Breast epithelium (tissue), 4 donors: ENCODE data around the gene FAM163A. TPM values are rescaled to one million over a fixed set of nuclear protein-coding genes. Genes with fewer than 3 reads are reported as not detected.

Experiments used
- DNase-seq, 2 donors: peaks; one replicate each; pipeline ENCODE4 v3.0.0-alpha.2; 2019; ENCODE audit warnings: low spot score in 2 of 2
- H3K27ac ChIP-seq, 2 donors: fragments of 200-600 bp; sonication (generic) in 1 of 2; one replicate each; pipeline ENCODE4 v1.5.1; 2016 to 2019; ENCODE audit warnings: mild to moderate bottlenecking in 1 of 2
- H3K27me3 ChIP-seq, 2 donors: fragments of 200-600 bp; sonication (generic) in 1 of 2; one replicate each; pipeline versions ENCODE4 v1.5.1 to v1.6.0; 2017 to 2019; ENCODE audit warnings: control low read depth in 1 of 2, mild to moderate bottlenecking in 1 of 2
- H3K36me3 ChIP-seq: fragments of 200-600 bp; one replicate; pipeline ENCODE4 v1.5.1; 2019
- H3K4me1 ChIP-seq, 2 donors: fragments of 200-600 bp; sonication (generic); one replicate each; pipeline ENCODE4 v1.5.1; 2016 to 2019; ENCODE audit warnings: control low read depth in 1 of 2
- H3K4me3 ChIP-seq, 3 donors: fragments of 200-600 bp; sonication (generic); 1 replicate in 2 of 3; 2 replicates in 1 of 3; pipeline ENCODE4 v1.5.1; 2016 to 2019; ENCODE audit warnings: mild to moderate bottlenecking in 3 of 3, moderate library complexity in 2 of 3
- H3K9me3 ChIP-seq, 2 donors: fragments of 200-600 bp; sonication (generic) in 1 of 2; one replicate each; pipeline ENCODE4 v1.5.1; 2016 to 2019; ENCODE audit warnings: control low read depth in 1 of 2
- CTCF ChIP-seq, 3 donors: fragments of 450-650 bp; IDR thresholded peaks; one replicate each; pipeline ENCODE4 v1.5.1; 2016 to 2017; ENCODE audit warnings: antibody characterized with exemption in 3 of 3, mild to moderate bottlenecking in 3 of 3, moderate library complexity in 3 of 3
- POLR2A ChIP-seq: fragments of 450-650 bp; IDR thresholded peaks from one replicate; pipeline ENCODE4 v1.6.1; 2016; ENCODE audit warnings: antibody characterized with exemption, mild to moderate bottlenecking, moderate library complexity
- POLR2AphosphoS5 ChIP-seq, 3 donors: sonication (generic); formaldehyde crosslinking; IDR thresholded peaks; one replicate each; pipeline ENCODE4 v1.6.1; 2017; ENCODE audit warnings: antibody characterized with exemption in 3 of 3
- intact Hi-C: fragments of 100-400 bp; cut with DNase I; formaldehyde crosslinking; loops from one replicate; pipeline ENCODE4 v1.15.1; 2023; ENCODE audit warnings: low total_unique reads
- total RNA-seq, 3 donors: library from RNA; depleted of rRNA; stranded (reverse); fragments of >200 nt; gene quantifications; one replicate each; pipeline ENCODE4 v1.1.0, GENCODE V29; 2016

The FAM163A gene
- total RNA-seq, 3 donors from 2014 or later = not detected

GRCh38 chr1:179809506-179810366 is 66.6 kb downstream of the FAM163A start:
- intact Hi-C loops = loop anchor here (10.0 kb wide), 1 partner anchor 105 kb away; no protein-coding TSS in a partner anchor
- no peaks in the 10 kb centered on the region for H3K4me1 ChIP-seq

DNA sequence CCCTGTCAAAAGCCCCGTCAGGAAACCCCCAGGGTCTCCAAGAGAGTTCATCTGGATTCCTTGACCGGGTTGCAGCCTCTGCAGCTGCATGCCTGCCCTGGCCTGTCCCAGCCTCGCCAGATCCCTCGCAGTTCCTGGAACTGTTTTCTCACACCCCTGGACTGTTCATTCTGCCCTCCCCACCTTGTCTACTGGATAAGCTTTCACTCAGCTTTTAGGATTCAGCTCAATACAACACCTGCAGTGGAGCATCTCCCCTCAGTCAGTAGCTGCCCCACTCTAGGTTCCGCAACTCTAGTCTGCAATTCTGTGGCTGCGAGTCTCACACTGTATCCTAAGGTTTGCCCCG is 67.2 kb downstream of the FAM163A start:
- Histone ChIP-seq H3K27me3 (no peaks in the 10 kb centered on the region), H3K27ac (no peak overlapping the region), H3K9me3 (no peaks in the 10 kb centered on the region), H3K4me3 (no peak overlapping the region), H3K36me3 (no peaks in the 10 kb centered on the region), H3K4me1 (no peaks in the 10 kb centered on the region)
- TF ChIP-seq CTCF (IDR thresholded peaks at IDR 0.05) (no peak), POLR2A (no peak), POLR2AphosphoS5 (IDR thresholded peaks at IDR 0.05) (no peak)
- intact Hi-C loops = loop anchor here (10.0 kb wide), 1 partner anchor 106 kb away; no protein-coding TSS in a partner anchor
- DNase-seq = no peak

More at GRCh38 chr1:179809506-179810366, 66.6 kb downstream of the FAM163A start:
- no peaks in the 10 kb centered on the region for H3K36me3 ChIP-seq
- no peaks in the 10 kb centered on the region for H3K9me3 ChIP-seq
- H3K27ac ChIP-seq = no peak overlapping the region
- H3K4me3 ChIP-seq = no peak overlapping the region
- DNase-seq = peak in 1 of 2 donors; percentile 63
- no peaks in the 10 kb centered on the region for H3K27me3 ChIP-seq
- TF ChIP-seq CTCF (IDR thresholded peaks at IDR 0.05) (peak; percentile 69 to 83 (median 81)), POLR2A (no peak), POLR2AphosphoS5 (IDR thresholded peaks at IDR 0.05) (no peak)

DNA sequence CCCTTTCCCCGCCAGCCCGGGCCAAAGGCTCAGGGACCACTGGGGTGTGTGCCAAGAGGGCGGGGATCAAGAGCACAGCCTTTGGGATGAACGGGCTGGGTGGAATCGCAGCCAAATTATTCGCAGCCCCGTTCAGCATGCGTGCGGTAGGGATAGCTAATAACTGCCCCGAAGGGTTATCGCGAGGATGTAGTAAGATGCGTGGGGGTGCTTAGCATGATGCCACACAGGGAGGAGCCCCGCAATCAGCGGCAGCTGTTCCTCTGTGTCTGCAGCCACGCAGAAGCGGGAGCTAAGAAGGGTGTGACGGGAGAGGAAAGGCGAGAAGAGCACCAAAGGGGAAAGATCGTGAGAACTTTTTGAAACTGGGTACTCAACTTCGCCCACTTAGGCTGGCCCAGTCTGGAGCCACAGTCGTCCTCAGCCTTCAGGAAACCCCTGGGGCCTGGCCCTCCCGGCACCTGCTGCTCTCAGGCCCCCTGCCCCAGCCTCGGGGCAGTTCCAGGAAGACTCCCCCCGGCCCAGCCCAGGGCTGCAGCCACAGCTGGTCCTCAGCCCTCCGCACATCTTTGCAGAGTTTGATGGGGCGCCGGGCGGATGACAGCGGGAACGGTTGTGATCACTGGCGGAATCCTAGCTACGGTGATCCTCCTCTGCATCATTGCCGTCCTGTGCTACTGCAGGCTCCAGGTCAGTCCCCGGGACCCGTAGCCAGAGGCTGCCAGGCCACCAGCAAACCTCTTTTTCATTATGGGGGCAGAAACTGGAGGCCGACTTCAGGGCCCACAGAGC is 69.6 kb downstream of the FAM163A start:
- H3K27me3 ChIP-seq = no peaks in the 10 kb centered on the region
- intact Hi-C loops = loop anchor here (10.0 kb wide), 1 partner anchor 108 kb away; no protein-coding TSS in a partner anchor
- no peaks in the 10 kb centered on the region for H3K4me1 ChIP-seq
- DNase-seq = no peak
- H3K4me3 ChIP-seq = no peak overlapping the region
- TF ChIP-seq POLR2AphosphoS5 (IDR thresholded peaks at IDR 0.05) = no peak
- TF ChIP-seq POLR2A = no peak
- TF ChIP-seq CTCF (IDR thresholded peaks at IDR 0.05) = no peak
- no peaks in the 10 kb centered on the region for H3K9me3 ChIP-seq
- H3K27ac ChIP-seq = no peak overlapping the region
- H3K36me3 ChIP-seq = no peaks in the 10 kb centered on the region

DNA sequence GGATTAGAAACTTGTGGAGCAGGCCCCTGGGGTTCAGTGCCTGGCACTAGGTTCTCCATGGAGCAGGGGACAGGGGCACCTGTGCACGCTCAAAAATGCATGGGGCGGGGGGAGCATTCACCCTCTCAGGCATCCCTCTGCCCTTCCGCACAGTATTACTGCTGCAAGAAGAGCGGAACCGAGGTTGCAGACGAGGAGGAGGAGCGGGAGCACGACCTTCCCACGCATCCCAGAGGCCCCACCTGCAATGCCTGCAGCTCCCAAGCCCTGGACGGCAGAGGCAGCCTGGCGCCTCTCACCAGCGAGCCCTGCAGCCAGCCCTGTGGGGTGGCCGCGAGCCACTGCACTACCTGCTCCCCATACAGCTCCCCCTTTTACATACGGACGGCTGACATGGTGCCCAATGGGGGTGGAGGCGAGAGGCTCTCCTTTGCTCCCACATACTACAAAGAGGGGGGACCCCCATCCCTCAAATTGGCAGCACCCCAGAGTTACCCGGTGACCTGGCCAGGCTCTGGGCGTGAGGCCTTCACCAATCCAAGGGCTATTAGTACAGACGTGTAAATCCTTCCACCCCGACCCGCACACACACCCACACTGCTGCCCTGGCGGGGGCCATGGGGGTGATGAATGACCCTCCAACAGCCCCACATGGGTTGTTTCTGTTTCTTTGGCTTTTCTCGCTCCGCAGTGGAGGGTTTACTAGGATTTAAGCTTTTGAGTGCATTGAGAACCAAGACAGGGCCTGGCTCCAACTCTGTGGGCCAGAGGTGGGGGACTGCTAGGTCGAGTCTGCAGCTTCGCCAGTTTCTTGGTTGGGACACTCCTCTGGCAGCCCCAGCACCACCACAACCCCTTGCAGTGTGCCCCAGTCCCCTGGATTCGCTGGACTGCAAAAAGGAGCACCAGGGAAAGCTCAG is 70.8 kb downstream of the FAM163A start:
- peak overlapping the region in 1 of 2 donors; percentile 49 for H3K27ac ChIP-seq
- TF ChIP-seq POLR2A = no peak
- TF ChIP-seq POLR2AphosphoS5 (IDR thresholded peaks at IDR 0.05) = no peak
- TF ChIP-seq CTCF (IDR thresholded peaks at IDR 0.05) = no peak
- DNase-seq = no peak
- no peaks in the 10 kb centered on the region for H3K9me3 ChIP-seq
- H3K4me1 ChIP-seq = no peaks in the 10 kb centered on the region
- intact Hi-C loops = loop anchor here (10.0 kb wide), 1 partner anchor 109 kb away; no protein-coding TSS in a partner anchor
- no peaks in the 10 kb centered on the region for H3K27me3 ChIP-seq
- H3K36me3 ChIP-seq = no peaks in the 10 kb centered on the region
- H3K4me3 ChIP-seq = peak overlapping the region in 2 of 3 donors; percentile 50 to 69
